SIG-M5 treated with dmso at 0.1 percent for 504 hours (cell line): ENCODE data around the gene CUL9.

ENCODE experiments used
- DNase-seq: peaks from one replicate; lab custom pipeline; 2025; ENCODE audit not compliant: unreplicated experiment; lab: John Stamatoyannopoulos, UW

The CUL9 gene

DNA sequence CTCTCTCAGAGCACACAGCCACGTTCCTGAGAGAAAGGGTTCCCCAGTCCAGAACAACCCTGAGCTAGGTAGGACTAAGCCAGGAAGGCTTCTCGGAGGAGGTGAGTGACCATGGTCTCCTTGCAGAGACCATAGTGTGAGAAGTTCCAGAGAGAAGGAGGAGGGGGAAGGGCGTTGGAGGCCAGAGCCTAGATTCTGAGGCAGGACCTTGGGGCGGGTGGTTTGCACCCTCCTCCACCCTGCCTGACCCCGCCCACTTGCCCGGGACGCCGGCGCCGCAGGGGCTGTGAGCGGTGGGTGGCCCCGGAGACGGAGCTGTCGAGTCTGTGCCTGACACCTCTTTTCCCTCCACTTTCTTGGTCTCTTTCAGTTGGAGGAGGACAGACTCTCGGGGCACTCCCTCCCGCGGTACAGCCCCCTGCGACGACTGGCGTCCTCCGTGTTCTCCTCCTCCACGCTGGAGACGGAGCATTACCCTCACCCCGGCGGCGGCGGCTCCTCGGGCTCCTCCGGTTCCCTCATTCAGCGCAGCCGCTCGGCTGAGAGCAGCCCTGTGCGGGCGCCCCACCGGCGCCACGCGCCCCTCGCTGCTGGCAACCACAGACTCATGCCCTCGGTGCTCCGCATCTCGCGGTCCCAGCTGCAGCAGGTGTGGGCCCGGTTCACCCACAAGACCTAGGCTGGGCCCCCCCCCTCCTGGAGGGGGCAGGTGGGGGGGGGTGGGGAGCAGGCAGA, 87.4 kb downstream of the CUL9 start:
- DNase-seq: no peak

DNA sequence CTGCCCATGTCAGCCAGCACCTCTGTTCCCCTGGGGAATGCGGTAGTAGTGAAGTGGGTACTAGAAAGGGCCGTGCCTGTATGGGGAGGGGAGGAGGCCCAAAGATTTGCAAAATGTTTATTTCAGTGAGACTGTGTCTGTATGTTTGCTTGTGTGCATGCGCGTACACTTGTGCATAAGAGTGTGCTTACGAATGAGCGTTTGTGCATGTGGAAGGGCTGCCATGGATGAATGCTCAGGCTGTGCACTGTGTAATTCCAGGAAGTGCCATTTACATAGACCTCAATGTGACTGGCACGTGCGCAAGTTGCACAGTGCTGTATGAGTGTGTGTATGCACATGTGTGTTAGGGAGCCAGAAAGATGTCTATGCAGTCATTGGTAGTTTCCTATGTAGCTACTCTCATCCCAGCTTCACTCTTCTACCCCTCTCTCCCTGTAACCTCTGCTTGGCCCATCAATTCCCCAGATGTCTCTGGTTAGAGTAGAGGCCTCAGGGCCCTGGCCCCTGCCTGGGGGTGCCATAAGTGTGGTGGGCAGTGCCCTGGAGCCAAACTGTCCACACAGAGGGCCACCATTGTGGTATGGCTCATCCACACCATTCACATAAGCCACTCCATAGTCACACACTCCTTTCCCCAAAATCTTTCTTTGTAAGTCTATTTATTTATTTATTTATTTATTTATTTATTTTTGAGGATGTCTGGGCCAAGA, 89.3 kb downstream of the CUL9 start:
- DNase-seq: no peak

DNA sequence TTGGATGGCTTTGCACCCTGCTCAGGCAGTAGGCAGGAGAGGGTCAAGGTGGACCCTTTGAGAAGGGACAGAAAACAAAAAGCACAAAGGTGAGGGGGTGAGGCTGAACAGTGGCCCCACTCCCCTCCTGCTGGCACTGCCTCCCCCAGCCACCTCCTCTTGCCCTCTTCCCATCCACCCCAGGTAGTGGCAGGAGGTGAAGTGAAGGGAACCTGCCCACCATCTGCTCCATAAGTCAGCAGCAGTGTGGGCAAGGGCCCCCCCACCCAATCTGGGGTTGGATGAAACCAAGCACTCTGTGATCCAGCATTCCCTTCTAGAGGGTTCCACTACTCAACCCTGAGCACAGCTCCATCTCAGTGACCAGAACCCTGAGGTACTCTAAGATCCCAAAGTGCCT, 89.9 kb downstream of the CUL9 start:
- DNase-seq: no peak

DNA sequence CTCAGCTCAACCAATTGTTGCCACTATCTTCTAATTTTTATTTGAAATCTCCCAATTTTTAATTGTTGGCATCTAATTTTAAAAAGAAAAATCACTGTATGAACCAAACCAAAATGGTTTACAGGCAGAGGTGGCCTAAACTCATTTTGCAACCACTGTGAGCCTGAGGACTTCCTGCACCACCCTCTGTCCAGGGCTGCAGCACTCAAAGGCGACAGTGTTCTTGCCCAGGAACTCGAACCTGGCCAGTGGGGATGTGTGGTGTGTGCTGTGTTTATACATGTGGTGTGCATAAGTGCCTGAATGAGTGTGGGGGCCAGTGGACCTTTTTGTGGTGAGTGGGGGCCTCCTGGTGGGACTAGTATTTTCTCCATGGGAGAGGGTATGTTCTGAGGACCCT, 91.7 kb downstream of the CUL9 start:
- no peak for DNase-seq
